Aorta (tissue), 5 donors: ENCODE results near the gene XXYLT1. TPM values are rescaled to one million over a fixed set of nuclear protein-coding genes. Genes with fewer than 3 reads are reported as not detected.
"Not testable (repeated sequence)": the region's sequence is repeated elsewhere in the genome, so short reads cannot be mapped to it uniquely, and the experiment has no call there.

Source experiments
- ATAC-seq: fragments of 200-7000 bp; cut with Tn5 transposase; one replicate; pipeline ENCODE4 v1.9.1; 2022; ENCODE audit warnings: moderate library complexity; ENCODE audit not compliant: low FRiP score
- DNase-seq, 2 donors: peaks; one replicate each; pipeline ENCODE4 v3.0.0-alpha.2; 2020
- H3K27ac ChIP-seq, 2 donors: one replicate each; pipeline ENCODE4 v1.5.1; 2013; ENCODE audit warnings: low read length in 2 of 2, mild to moderate bottlenecking in 2 of 2, moderate library complexity in 2 of 2, control low read depth in 1 of 2, inconsistent platforms in 1 of 2, low read depth in 1 of 2
- H3K27me3 ChIP-seq, 2 donors: one replicate each; pipeline ENCODE4 v1.6.1; 2013; ENCODE audit warnings: control low read depth in 1 of 2, low read length in 1 of 2, mild to moderate bottlenecking in 1 of 2, moderate library complexity in 1 of 2; ENCODE audit not compliant: insufficient read depth in 2 of 2, control insufficient read depth in 1 of 2
- H3K36me3 ChIP-seq, 2 donors: one replicate each; pipeline ENCODE4 v1.6.1; 2013; ENCODE audit warnings: control low read depth in 1 of 2, low read length in 1 of 2, mild to moderate bottlenecking in 1 of 2; ENCODE audit not compliant: insufficient read depth in 2 of 2, control insufficient read depth in 1 of 2
- H3K4me1 ChIP-seq, 2 donors: one replicate each; pipeline ENCODE4 v1.6.1; 2013; ENCODE audit warnings: low read length in 2 of 2, control low read depth in 1 of 2, mild to moderate bottlenecking in 1 of 2, moderate library complexity in 1 of 2; ENCODE audit not compliant: insufficient read depth in 2 of 2, control insufficient read depth in 1 of 2
- H3K4me3 ChIP-seq, 2 donors: one replicate each; pipeline ENCODE4 v1.5.1; 2013; ENCODE audit warnings: low read length in 2 of 2, control low read depth in 1 of 2, mild to moderate bottlenecking in 1 of 2
- H3K9me3 ChIP-seq: one replicate; pipeline ENCODE4 v1.6.1; 2013; ENCODE audit warnings: mild to moderate bottlenecking, low read length; ENCODE audit not compliant: control insufficient read depth
- WGBS, 2 donors: extraction: QIAGEN DNeasy Blood & Tissue Kit; methylation state at CpG; one replicate each; pipeline ENCODE4 v1.1.7; 2013; 5-methylcytosine and 5-hydroxymethylcytosine counted together
- intact Hi-C, 2 donors: fragments of 100-400 bp; cut with DNase I; formaldehyde crosslinking; loops; one replicate each; pipeline versions ENCODE4 v1.14.2 to v1.15.0; 2022
- polyA plus RNA-seq, 2 donors: library from polyadenylated mRNA; stranded (reverse); fragments of 200-250 nt; gene quantifications; one replicate each; pipeline ENCODE4 v1.2.3, GENCODE V29; 2013
- total RNA-seq, 2 donors: library from RNA; stranded (reverse); fragmentation: NEBNext Ultra II Directional; extraction: Animal tissue kit (Norgen Biotek cat#: 25700); gene quantifications; one replicate each; pipeline ENCODE4 v1.2.1, GENCODE V29; 2021
- donor health status: healthy with polysubstance abuse.
- donor health status: Bipolar disorder and iron deficiency.
- donor health status: DM: no; HTN: no; CAD: no.
- donor health status: DM: no; HTN: no; CAD: no.
- donor health status: DM: yes; HTN: yes; CAD: no.

The XXYLT1 gene
- total and polyA plus RNA-seq, 4 donors: 2.3 to 15.0 (median 6.9) TPM

DNA sequence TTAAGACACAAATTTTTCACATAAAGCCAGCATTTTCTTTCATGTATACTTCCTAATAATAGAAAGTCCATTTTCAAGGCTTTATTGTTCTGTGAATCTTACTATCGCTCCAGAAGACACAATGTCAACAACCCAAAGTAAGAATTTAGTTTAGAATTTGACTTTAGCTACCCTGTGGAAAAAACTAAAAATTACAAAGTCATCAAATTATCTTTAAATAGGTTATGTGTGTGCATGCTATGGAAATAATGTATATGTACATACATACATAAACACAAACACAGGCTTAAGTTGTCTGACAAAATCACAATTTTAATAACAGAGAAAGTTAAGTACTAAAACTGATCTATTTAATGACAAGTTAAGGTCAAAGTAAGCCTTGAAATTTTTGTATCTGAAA is 20.2 kb upstream of the XXYLT1 start:
- WGBS, 2 donors: 95 to 96% methylated on average over 1 of the region's 1 CpG
- Histone ChIP-seq H3K4me1 (no peaks in the 10 kb centered on the region), H3K27me3 (no peaks in the 10 kb centered on the region), H3K9me3 (no peaks in the 10 kb centered on the region), H3K4me3 (no peak overlapping the region), H3K36me3 (no peaks in the 10 kb centered on the region), H3K27ac (no peak overlapping the region)
- ATAC-seq (no peak), DNase-seq (no peak)
- intact Hi-C loops: no loop called here

DNA sequence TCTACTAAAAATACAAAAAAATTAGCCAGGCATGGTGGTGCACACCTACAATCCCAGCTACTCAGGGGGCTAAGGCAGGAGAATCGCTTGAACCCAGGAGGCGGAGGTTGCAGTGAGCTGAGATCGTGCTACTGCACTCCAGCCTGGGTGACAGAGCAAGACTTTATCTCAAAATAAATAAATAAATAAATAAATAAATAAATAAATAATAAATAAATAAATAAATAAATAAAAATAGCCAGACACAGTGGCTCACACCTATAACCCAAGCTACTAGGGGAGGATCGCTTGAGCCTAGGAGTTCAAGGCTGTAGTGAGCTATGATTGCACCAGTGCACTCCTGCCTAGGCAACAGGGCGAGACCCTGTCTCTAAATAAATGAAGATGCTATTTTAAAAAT is 19.7 kb upstream of the XXYLT1 start:
- H3K4me3 ChIP-seq, ATAC-seq, H3K27me3 ChIP-seq, H3K4me1 ChIP-seq, DNase-seq, H3K27ac ChIP-seq, H3K36me3 ChIP-seq, H3K9me3 ChIP-seq, intact Hi-C loops: not testable (repeated sequence)
- WGBS, 2 donors: 97% methylated on average over 5 of the region's 5 CpGs

DNA sequence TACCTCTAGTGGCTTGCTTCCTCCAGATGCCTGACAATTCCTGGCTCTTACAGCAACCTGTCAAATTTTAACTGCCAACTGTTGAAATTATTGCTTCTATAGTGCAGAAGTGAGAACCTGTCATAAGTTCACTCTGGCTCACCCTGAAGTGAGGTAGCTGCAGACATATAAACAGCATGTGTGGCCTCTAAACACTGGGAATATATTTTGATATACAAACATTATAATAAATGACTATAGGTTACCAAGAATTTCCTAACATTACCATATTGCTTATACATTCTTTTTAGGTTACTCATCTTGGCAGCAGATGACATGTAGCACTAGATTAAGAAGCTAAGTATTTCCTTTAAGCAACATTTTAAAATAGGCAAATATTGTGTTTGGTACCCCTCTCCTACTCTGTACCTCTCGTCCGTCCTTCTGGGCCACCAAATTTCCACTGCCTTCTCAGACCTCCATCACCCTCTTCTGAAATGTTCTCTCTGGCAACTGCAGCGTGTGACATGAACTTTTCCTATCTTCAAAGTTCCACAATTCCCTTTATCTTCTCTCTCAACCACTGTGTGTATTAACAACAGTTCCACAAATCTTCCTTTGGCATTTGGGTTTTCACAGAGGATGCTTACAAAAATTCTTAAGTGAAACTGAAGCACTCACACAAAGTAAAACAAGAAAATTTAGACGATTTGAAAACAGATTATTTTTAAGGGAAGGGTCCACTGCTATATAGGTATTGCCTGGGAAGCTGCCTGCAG is 15.3 kb upstream of the XXYLT1 start:
- no peak overlapping the region for H3K4me3 ChIP-seq
- DNase-seq: no peak
- H3K4me1 ChIP-seq: no peaks in the 10 kb centered on the region
- no peak overlapping the region for H3K27ac ChIP-seq
- 17 to 18% methylated on average over 4 of the region's 4 CpGs for WGBS, 2 donors
- intact Hi-C loops: no loop called here
- no peak for ATAC-seq
- no peaks in the 10 kb centered on the region for H3K27me3 ChIP-seq
- no peaks in the 10 kb centered on the region for H3K9me3 ChIP-seq
- H3K36me3 ChIP-seq: no peaks in the 10 kb centered on the region

DNA sequence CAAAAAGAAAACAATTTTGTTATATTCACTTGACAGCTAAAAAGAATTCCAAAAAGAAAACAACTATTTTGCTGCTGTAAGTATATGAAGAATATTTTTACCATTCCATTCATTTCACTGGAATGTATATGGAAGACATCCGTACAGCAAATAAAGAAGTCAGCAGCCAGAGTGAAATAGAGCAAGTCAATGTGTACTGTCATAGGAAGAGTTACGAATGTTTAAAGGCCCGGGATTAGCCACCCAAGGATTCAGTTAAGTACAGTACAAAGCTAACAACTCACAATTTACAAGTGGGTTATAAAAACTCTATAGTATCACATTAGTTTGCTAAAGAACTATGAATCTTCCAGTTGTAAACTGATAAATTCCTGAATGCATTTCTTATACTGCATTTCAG is 14.4 kb upstream of the XXYLT1 start:
- no peak overlapping the region for H3K27ac ChIP-seq
- intact Hi-C loops: no loop called here

DNA sequence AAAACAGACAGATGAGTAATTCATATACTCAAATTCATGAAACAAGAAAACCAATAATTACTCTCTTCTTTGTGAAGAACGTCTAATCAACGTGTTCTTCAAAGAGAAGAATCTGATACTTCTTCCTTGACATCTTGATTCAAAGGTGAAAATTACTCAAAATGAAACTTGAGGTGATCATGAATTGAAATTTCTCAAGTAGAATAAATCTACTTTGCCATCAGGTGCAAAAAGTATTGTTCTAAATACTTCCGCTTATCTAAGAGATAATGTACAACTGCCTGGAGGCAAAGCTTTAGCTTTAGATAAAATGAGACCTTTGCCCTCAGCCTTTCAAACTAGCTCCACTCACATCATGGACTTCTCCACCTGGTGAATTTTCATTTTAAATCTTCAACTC is 13.9 kb upstream of the XXYLT1 start:
- Histone ChIP-seq H3K27me3 (no peaks in the 10 kb centered on the region), H3K9me3 (no peaks in the 10 kb centered on the region), H3K27ac (no peak overlapping the region), H3K36me3 (no peaks in the 10 kb centered on the region), H3K4me3 (no peak overlapping the region), H3K4me1 (no peaks in the 10 kb centered on the region)
- intact Hi-C loops: no loop called here
- DNase-seq: no peak
- WGBS, 2 donors: 87 to 89% methylated on average over 3 of the region's 3 CpGs
- ATAC-seq: no peak

More for the DNA sequence above, 14.4 kb upstream of the XXYLT1 start:
- 78 to 79% methylated on average over 3 of the region's 3 CpGs for WGBS, 2 donors
- ATAC-seq (no peak), DNase-seq (no peak)
- Histone ChIP-seq H3K36me3 (no peaks in the 10 kb centered on the region), H3K4me1 (no peaks in the 10 kb centered on the region), H3K9me3 (no peaks in the 10 kb centered on the region), H3K27me3 (no peaks in the 10 kb centered on the region), H3K4me3 (no peak overlapping the region)

DNA sequence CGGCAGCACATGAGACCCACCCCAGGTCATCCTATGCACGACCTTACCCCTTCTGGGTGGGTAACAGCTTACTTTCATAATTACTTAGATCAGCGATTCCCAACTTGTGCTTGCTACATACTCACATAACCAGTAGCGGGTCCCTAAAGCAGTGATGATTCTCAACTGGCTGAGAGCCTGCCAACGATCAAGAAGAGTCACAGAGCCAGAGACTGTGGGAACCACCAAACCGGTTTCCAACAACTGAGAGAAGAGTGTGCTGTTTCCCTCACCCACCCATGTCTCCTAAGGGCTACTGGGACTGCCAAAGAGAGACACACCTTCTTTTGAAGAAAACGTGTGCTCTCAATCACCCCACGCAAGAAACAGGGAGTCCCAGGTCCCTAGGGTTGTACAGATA is 12.0 kb upstream of the XXYLT1 start:
- intact Hi-C loops: no loop called here
- ATAC-seq (no peak), DNase-seq (no peak)
- 85 to 87% methylated on average over 8 of the region's 8 CpGs for WGBS, 2 donors
- H3K4me3 ChIP-seq: no peak overlapping the region
- H3K9me3 ChIP-seq: no peaks in the 10 kb centered on the region
- no peak overlapping the region for H3K27ac ChIP-seq
- H3K27me3 ChIP-seq: no peaks in the 10 kb centered on the region
- H3K36me3 ChIP-seq: no peaks in the 10 kb centered on the region
- no peaks in the 10 kb centered on the region for H3K4me1 ChIP-seq

DNA sequence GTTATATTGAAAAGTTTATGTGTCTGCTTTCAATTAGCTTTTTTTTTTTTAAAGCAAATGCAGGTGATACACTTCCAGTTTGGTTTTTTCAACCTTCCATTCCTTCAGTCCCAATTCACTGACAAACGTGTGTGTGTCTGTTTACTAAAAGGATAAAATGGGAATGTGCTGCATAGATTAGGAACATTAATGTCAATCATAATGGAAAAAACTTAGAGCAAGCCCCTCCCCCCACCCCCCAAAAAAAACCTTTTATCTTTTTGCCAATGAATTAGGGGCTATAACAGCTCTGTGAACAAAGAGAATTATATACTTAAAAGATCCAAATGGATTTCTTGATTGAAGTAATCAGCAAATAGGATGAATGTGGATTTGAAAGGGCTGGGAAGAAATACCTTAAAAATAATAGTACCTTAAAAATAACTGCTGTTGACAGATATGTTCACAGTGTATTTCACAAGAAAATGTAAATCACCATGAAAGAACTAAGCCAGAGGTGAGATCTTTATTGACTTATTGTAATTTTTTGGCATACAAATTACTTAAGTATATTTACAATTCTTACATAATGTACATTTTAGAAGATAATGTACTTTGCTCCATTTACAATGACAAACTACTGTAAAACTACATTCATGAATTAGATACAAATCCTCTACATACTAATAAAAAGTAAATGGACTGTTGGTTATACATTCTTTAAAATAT is 3.5 kb upstream of the XXYLT1 start:
- H3K9me3 ChIP-seq: no peaks in the 10 kb centered on the region
- H3K27me3 ChIP-seq: no peaks in the 10 kb centered on the region
- H3K4me3 ChIP-seq: no peak overlapping the region
- H3K36me3 ChIP-seq: no peaks in the 10 kb centered on the region
- DNase-seq (no peak), ATAC-seq (no peak)
- intact Hi-C loops: loop anchor here in 1 of 2 donors (10.0 kb wide), 1 partner anchor 170 kb away; the partner anchor contains the start of gene ACAP2
- WGBS, 2 donors: 16 to 22% methylated on average over 1 of the region's 1 CpG
- no peak overlapping the region for H3K27ac ChIP-seq
- no peaks in the 10 kb centered on the region for H3K4me1 ChIP-seq

DNA sequence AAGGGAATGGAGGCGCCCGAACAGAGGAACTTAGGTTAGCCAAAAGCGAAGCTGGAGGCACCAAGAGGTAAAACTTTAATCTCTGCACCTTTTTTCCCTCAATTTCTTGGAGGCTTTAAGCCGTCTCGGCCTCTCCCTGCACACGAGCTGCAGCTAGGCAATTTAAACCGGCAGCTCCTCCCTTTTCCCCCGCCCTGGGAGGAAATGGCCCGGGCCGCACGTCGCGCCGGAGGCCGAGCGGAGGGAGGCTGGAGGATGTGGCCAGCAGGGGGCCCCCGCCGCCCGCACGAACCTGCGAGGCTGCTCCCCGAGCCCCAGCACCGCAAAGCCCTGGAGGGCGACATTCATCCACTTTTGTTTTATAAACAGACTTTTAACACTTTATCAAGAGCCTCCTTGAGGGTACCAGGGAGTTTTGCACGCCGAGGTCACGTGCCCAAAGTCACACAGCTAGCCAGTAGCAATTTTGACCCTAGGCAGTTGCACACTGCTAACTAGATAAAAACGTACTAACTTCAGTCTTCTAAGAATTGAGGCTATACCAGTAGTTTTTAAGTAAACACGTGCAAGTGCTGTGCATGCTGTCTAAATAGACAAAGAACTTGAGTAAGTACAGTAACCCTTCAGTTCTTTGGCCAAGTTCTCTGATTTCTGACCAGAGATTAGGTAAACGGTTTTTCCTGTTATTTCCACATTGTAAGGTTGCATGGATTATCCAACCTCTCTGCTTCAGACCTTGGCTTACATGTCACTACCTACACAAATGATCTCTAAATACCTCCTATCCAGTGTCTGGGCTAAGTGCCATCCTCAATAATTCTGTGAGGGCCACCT is 668 bp upstream of the XXYLT1 start:
- peak; percentile 96 for ATAC-seq
- peak overlapping the region; percentile 51 to 75 for H3K4me3 ChIP-seq
- no peaks in the 10 kb centered on the region for H3K4me1 ChIP-seq
- peak; percentile 93 to 96 for DNase-seq
- H3K27me3 ChIP-seq: no peaks in the 10 kb centered on the region
- H3K9me3 ChIP-seq: no peaks in the 10 kb centered on the region
- intact Hi-C loops: loop anchor here (1.0 to 10.0 kb wide), 3 partner anchors 173 to 251 kb away; partner anchors contain the start of gene ACAP2 (in 1 of the 2)
- H3K36me3 ChIP-seq: no peaks in the 10 kb centered on the region
- H3K27ac ChIP-seq: peak overlapping the region in 1 of 2 donors; percentile 21
- 0 to 1% methylated on average over 30 of the region's 30 CpGs for WGBS, 2 donors
